Thymus (tissue), 11 donors: ENCODE measurements around the gene SOX6. TPM values are rescaled to one million over a fixed set of nuclear protein-coding genes. Genes with fewer than 3 reads are reported as not detected.

Source experiments
- DNase-seq, 9 donors: peaks; one replicate each; pipeline ENCODE4 v3.0.0-alpha.2; 2013; ENCODE audit warnings: low spot score in 9 of 9, low read depth in 6 of 9, missing footprints in 1 of 9
- H3K27ac ChIP-seq, 2 donors: one replicate each; pipeline ENCODE4 v1.5.1; 2013; ENCODE audit warnings: control low read depth in 1 of 2, low read depth in 1 of 2, low read length in 1 of 2, mild to moderate bottlenecking in 1 of 2, moderate library complexity in 1 of 2
- H3K27me3 ChIP-seq, 2 donors: one replicate each; pipeline ENCODE4 v1.5.1; 2013; ENCODE audit warnings: low read length in 1 of 2; ENCODE audit not compliant: control insufficient read depth in 2 of 2, insufficient read depth in 1 of 2
- H3K36me3 ChIP-seq, 2 donors: one replicate each; pipeline ENCODE4 v1.5.1; 2013; ENCODE audit warnings: low read length in 1 of 2, mild to moderate bottlenecking in 1 of 2, moderate library complexity in 1 of 2; ENCODE audit not compliant: control insufficient read depth in 2 of 2, insufficient read depth in 2 of 2
- H3K4me1 ChIP-seq, 2 donors: one replicate each; pipeline ENCODE4 v1.5.1; 2013; ENCODE audit warnings: low read length in 2 of 2; ENCODE audit not compliant: control insufficient read depth in 2 of 2, insufficient read depth in 2 of 2
- H3K4me3 ChIP-seq, 2 donors: one replicate each; pipeline ENCODE4 v1.5.1; 2013; ENCODE audit warnings: low read length in 2 of 2, control low read depth in 1 of 2, mild to moderate bottlenecking in 1 of 2
- H3K9me3 ChIP-seq, 2 donors: one replicate each; pipeline ENCODE4 v1.5.1; 2013; ENCODE audit warnings: low read length in 1 of 2, mild to moderate bottlenecking in 1 of 2; ENCODE audit not compliant: control insufficient read depth in 2 of 2, insufficient read depth in 1 of 2
- WGBS: extraction: QIAGEN DNeasy Blood & Tissue Kit; methylation state at CpG from one replicate; pipeline ENCODE4 v1.1.7; 2013; 5-methylcytosine and 5-hydroxymethylcytosine counted together
- polyA plus RNA-seq: library from polyadenylated mRNA; stranded (reverse); fragments of 200-250 nt; gene quantifications from one replicate; pipeline ENCODE4 v1.2.3, GENCODE V29; 2013
- total RNA-seq: library from RNA; stranded (reverse); fragments of 120-200 nt; gene quantifications from one replicate; pipeline ENCODE4 v1.2.4, GENCODE V29; 2013
- donor health status: healthy.

Gene SOX6
- total and polyA plus RNA-seq, 2 donors: 1.2 to 3.0 TPM

- no peaks in the 10 kb centered on the region for H3K36me3 ChIP-seq
- H3K4me1 ChIP-seq: no peaks in the 10 kb centered on the region
- H3K27me3 ChIP-seq: no peaks in the 10 kb centered on the region
- H3K9me3 ChIP-seq: no peaks in the 10 kb centered on the region
- WGBS: 83% methylated on average over 7 of the region's 7 CpGs
- no peak overlapping the region for H3K27ac ChIP-seq
- no peak for DNase-seq
- no peak overlapping the region for H3K4me3 ChIP-seq
Observed at GRCh38 chr11:16169956-16170847, 186.1 kb downstream of the SOX6 start.

- no peaks in the 10 kb centered on the region for H3K9me3 ChIP-seq
- no peak overlapping the region for H3K27ac ChIP-seq
- no peaks in the 10 kb centered on the region for H3K4me1 ChIP-seq
- no peak for DNase-seq
- no peaks in the 10 kb centered on the region for H3K27me3 ChIP-seq
- H3K36me3 ChIP-seq: no peaks in the 10 kb centered on the region
- H3K4me3 ChIP-seq: no peak overlapping the region
Observed at GRCh38 chr11:16169541-16169940, 186.8 kb downstream of the SOX6 start.

GRCh38 chr11:16167706-16168487, 188.4 kb downstream of the SOX6 start:
- Histone ChIP-seq H3K27ac (no peak overlapping the region), H3K4me3 (no peak overlapping the region), H3K9me3 (no peaks in the 10 kb centered on the region), H3K36me3 (no peaks in the 10 kb centered on the region), H3K4me1 (no peaks in the 10 kb centered on the region), H3K27me3 (no peaks in the 10 kb centered on the region)
- WGBS: 94% methylated on average over 3 of the region's 3 CpGs
- no peak for DNase-seq

- no peak overlapping the region for H3K27ac ChIP-seq
- H3K27me3 ChIP-seq: no peaks in the 10 kb centered on the region
- WGBS: 85% methylated on average over 1 of the region's 1 CpG
- no peaks in the 10 kb centered on the region for H3K4me1 ChIP-seq
- no peaks in the 10 kb centered on the region for H3K36me3 ChIP-seq
- DNase-seq: no peak
- no peak overlapping the region for H3K4me3 ChIP-seq
- no peaks in the 10 kb centered on the region for H3K9me3 ChIP-seq
Observed at GRCh38 chr11:16166571-16166970, 189.8 kb downstream of the SOX6 start.

- DNase-seq: no peak
- Histone ChIP-seq H3K27me3 (no peaks in the 10 kb centered on the region), H3K27ac (no peak overlapping the region), H3K36me3 (no peaks in the 10 kb centered on the region), H3K9me3 (no peaks in the 10 kb centered on the region), H3K4me3 (no peak overlapping the region), H3K4me1 (no peaks in the 10 kb centered on the region)
- WGBS: 96% methylated on average over 1 of the region's 1 CpG
Observed at GRCh38 chr11:16160146-16160545, 196.2 kb downstream of the SOX6 start.

- Histone ChIP-seq H3K4me1 (no peaks in the 10 kb centered on the region), H3K9me3 (no peaks in the 10 kb centered on the region), H3K4me3 (no peak overlapping the region), H3K36me3 (no peaks in the 10 kb centered on the region), H3K27ac (no peak overlapping the region), H3K27me3 (no peaks in the 10 kb centered on the region)
- DNase-seq: no peak
Observed at GRCh38 chr11:16158426-16158994, 197.8 kb downstream of the SOX6 start.

GRCh38 chr11:16157327-16157726, 199.0 kb downstream of the SOX6 start:
- Histone ChIP-seq H3K4me3 (no peak overlapping the region), H3K4me1 (no peaks in the 10 kb centered on the region)

GRCh38 chr11:16155448-16155847, 200.9 kb downstream of the SOX6 start:
- H3K36me3 ChIP-seq: no peaks in the 10 kb centered on the region
- no peaks in the 10 kb centered on the region for H3K27me3 ChIP-seq
- no peaks in the 10 kb centered on the region for H3K9me3 ChIP-seq
- H3K4me1 ChIP-seq: no peaks in the 10 kb centered on the region
- H3K4me3 ChIP-seq: no peak overlapping the region
- no peak for DNase-seq
- H3K27ac ChIP-seq: no peak overlapping the region

More at GRCh38 chr11:16157327-16157726, 199.0 kb downstream of the SOX6 start:
- no peaks in the 10 kb centered on the region for H3K9me3 ChIP-seq
- no peak overlapping the region for H3K27ac ChIP-seq
- no peaks in the 10 kb centered on the region for H3K27me3 ChIP-seq
- DNase-seq: no peak
- no peaks in the 10 kb centered on the region for H3K36me3 ChIP-seq

GRCh38 chr11:16154715-16155396, 201.5 kb downstream of the SOX6 start:
- Histone ChIP-seq H3K27ac (no peak overlapping the region), H3K4me3 (no peak overlapping the region), H3K4me1 (no peaks in the 10 kb centered on the region), H3K9me3 (no peaks in the 10 kb centered on the region), H3K27me3 (no peaks in the 10 kb centered on the region), H3K36me3 (no peaks in the 10 kb centered on the region)
- WGBS: 92% methylated on average over 4 of the region's 4 CpGs
- no peak for DNase-seq
